H1 (cell line): ENCODE data around the gene LMOD2.

Source experiments
- CTCF ChIP-seq, 3 experiments: IDR thresholded peaks; 1 replicate in 2 of 3; 2 replicates in 1 of 3; pipeline versions ENCODE4 v1.5.1 to v1.6.1; 2011; ENCODE audit warnings: low read length in 3 of 3, mild to moderate bottlenecking in 3 of 3, inconsistent platforms in 2 of 3, low read depth in 1 of 3, moderate library complexity in 1 of 3; ENCODE audit not compliant: insufficient read depth in 1 of 3; ENCODE audit errors: control extremely low read depth in 1 of 3
- SIX5 ChIP-seq: IDR thresholded peaks from 2 replicates; pipeline ENCODE4 v1.6.1; 2011; ENCODE audit warnings: mild to moderate bottlenecking, low read depth, low read length
- SRF ChIP-seq: IDR thresholded peaks from 2 replicates; pipeline ENCODE4 v1.6.1; 2011; ENCODE audit warnings: mild to moderate bottlenecking, low read depth, low read length, moderate library complexity

DNA sequence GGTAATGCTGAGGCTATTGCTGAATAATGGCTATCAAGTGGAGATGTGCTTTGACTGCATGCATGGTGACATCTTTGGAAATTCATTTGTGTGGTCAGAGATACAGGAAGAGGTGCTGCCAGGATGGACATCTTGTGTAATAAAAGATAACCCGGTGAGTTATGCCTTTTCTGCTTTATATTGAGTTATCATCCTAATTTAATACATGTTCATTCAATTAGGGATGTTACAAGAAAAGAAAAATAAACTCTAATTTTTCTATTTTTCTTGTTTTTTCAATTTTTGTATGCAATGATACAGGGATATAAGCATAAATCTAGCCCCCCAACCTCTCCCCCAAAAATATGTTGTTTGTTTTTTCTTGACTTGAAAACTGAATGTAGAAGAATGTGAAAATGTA, 26.4 kb upstream of the LMOD2 start:
- TF ChIP-seq SIX5 (no peak), CTCF (IDR thresholded peaks at IDR 0.05; ENCODE audit: control extremely low read depth in 1 of 3, insufficient read depth in 1 of 3, low read depth in 1 of 3, low read length in 3 of 3) (no peak), SRF (no peak)
